ENCODE results near the gene LIN7A. TPM values are rescaled to one million over a fixed set of nuclear protein-coding genes. Genes with fewer than 3 reads are reported as not detected.

Gene LIN7A
- total and polyA plus RNA-seq, 2 donors from 2014 or later: 9.7 to 9.9 TPM

DNA sequence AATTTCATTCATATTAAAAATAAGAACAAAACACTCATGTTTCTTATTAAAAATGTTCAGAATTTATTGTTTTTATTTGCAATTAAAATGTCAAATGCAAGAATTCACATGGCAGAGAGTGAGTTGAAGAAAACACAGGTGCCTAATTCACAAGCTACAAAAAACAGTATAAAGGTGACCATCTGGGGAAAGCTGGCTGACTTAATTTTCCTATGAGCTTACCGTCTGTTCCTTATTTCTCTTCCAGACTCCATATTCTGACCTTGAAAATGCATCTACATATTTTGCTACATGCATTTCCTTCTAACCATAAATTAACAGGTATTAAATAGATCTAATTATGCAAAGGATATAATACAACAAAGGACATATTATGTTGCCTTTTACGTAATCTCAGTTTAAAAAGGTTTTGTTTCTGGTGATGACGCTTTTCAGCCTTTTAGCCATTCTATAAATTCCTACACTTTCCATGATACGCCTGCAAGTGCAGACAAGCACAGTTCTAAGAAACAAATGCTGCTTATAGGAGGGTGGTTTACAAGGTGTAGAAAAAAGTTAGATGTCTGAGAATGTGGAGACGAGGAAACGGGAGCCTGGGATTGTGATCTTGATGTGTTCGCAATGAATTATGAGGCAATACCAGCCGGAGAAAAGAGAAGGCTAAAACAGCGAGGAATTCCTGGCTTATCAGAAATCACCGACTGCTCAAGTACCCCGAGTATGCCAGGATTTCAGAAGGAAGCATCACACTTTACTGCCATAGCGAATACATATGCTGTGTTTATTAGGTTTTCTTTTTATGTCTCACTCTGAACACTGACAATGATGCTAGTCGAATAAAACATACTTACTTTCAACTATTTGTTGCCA lies 24.6 kb downstream of the LIN7A start:
- no peak overlapping the region for H3K4me3 ChIP-seq (ENCODE audit: low read length in 3 of 3)
- no peaks in the 10 kb centered on the region for H3K27me3 ChIP-seq (ENCODE audit: control insufficient read depth, insufficient read depth, low read length)
- no peak for TF ChIP-seq CTCF (IDR thresholded peaks at IDR 0.05; ENCODE audit: borderline replicate concordance, extremely low read depth, insufficient read depth)
- intact Hi-C loops (cut with DNase I): no loop called here
- H3K36me3 ChIP-seq (ENCODE audit: control insufficient read depth in 2 of 3, insufficient read depth in 3 of 3, low read length in 3 of 3): no peaks in the 10 kb centered on the region
- DNase-seq (peak in 1 of 5 donors; percentile 3), FAIRE-seq (no peak)
- no peak overlapping the region for H3K27ac ChIP-seq (ENCODE audit: low read depth in 2 of 2, low read length in 2 of 2)
- H3K4me1 ChIP-seq (ENCODE audit: control insufficient read depth in 2 of 3, insufficient read depth in 2 of 3, low read depth in 1 of 3, low read length in 3 of 3): no peaks in the 10 kb centered on the region
- no peaks in the 10 kb centered on the region for H3K9me3 ChIP-seq (ENCODE audit: control insufficient read depth in 2 of 3, insufficient read depth in 1 of 3, low read length in 3 of 3)
- H3K9ac ChIP-seq (ENCODE audit: low read length in 3 of 3): no peak overlapping the region

DNA sequence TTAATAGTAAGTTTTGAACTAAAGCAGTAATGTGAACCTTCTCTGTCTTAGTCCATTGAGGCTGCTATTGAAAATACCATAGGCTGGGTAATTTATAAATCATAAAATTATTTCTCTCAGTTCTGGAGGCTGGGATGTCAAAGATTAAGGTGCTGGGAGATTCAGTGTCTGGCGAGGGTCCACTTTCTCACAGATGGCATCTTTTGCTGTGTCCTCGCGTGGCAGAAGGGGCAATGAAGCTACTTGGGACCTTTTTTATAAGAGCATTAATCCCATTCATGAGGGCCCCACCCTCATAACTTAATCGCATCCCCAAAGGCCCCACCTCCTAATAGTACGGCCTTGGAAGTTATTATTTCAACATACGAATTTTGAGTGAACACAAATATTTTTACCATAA lies 28.4 kb downstream of the LIN7A start:
- no peak for FAIRE-seq

GRCh38 chr12:80902711-80903110 lies 35.0 kb downstream of the LIN7A start:
- no peaks in the 10 kb centered on the region for H3K36me3 ChIP-seq (ENCODE audit: control insufficient read depth in 2 of 3, insufficient read depth in 3 of 3, low read length in 3 of 3)
- no peak overlapping the region for H3K27ac ChIP-seq (ENCODE audit: low read depth in 2 of 2, low read length in 2 of 2)
- H3K9me3 ChIP-seq (ENCODE audit: control insufficient read depth in 2 of 3, insufficient read depth in 1 of 3, low read length in 3 of 3): no peaks in the 10 kb centered on the region
- no peak overlapping the region for H3K9ac ChIP-seq (ENCODE audit: low read length in 3 of 3)
- intact Hi-C loops (cut with DNase I): no loop called here
- FAIRE-seq (no peak), DNase-seq (no peak)
- H3K27me3 ChIP-seq (ENCODE audit: control insufficient read depth, insufficient read depth, low read length): no peaks in the 10 kb centered on the region
- no peak for TF ChIP-seq CTCF (IDR thresholded peaks at IDR 0.05; ENCODE audit: borderline replicate concordance, extremely low read depth, insufficient read depth)
- H3K4me1 ChIP-seq (ENCODE audit: control insufficient read depth in 2 of 3, insufficient read depth in 2 of 3, low read depth in 1 of 3, low read length in 3 of 3): no peaks in the 10 kb centered on the region
- H3K4me3 ChIP-seq (ENCODE audit: low read length in 3 of 3): no peak overlapping the region

More for the DNA sequence above, 28.4 kb downstream of the LIN7A start:
- intact Hi-C loops (cut with DNase I): no loop called here
- H3K27me3 ChIP-seq (ENCODE audit: control insufficient read depth, insufficient read depth, low read length): no peaks in the 10 kb centered on the region
- no peaks in the 10 kb centered on the region for H3K36me3 ChIP-seq (ENCODE audit: control insufficient read depth in 2 of 3, insufficient read depth in 3 of 3, low read length in 3 of 3)
- no peaks in the 10 kb centered on the region for H3K4me1 ChIP-seq (ENCODE audit: control insufficient read depth in 2 of 3, insufficient read depth in 2 of 3, low read depth in 1 of 3, low read length in 3 of 3)
- H3K9me3 ChIP-seq (ENCODE audit: control insufficient read depth in 2 of 3, insufficient read depth in 1 of 3, low read length in 3 of 3): no peaks in the 10 kb centered on the region
- H3K27ac ChIP-seq (ENCODE audit: low read depth in 2 of 2, low read length in 2 of 2): no peak overlapping the region
- DNase-seq: no peak
- no peak for TF ChIP-seq CTCF (IDR thresholded peaks at IDR 0.05; ENCODE audit: borderline replicate concordance, extremely low read depth, insufficient read depth)
- H3K4me3 ChIP-seq (ENCODE audit: low read length in 3 of 3): no peak overlapping the region
- H3K9ac ChIP-seq (ENCODE audit: low read length in 3 of 3): no peak overlapping the region
